ENCODE data around the gene GALNTL6.

The GALNTL6 gene

DNA sequence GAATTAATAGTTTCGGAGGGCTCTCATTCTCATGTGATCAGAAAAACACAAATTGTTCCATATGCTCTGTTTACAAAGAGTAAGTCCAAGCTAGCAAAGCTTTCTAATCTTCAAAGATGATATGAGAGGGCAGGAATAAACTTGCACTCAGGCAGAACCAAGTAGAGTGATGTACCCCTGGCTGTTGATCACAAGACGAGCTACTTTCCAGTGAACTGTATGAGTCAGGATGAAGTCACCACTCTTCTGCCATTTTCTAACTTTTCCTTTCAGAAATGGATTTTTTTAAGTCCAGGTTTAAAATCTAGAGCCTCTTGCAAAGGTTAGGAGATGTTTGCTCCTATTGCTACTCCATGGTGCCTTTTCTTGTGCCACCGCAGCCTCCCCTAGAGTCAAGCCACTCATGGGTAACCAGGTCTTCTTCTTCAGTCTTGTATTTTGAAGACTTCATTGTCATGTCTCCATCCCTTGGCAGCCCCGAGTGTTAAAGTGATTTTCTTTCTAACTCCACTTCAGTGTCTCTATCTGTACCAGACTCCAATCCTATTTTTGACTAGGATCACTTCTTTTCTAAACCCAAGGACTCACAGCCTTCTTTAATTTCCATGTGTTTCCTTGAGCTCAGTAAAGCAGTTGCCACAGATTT lies 1183.5 kb downstream of the GALNTL6 start:
- POLR2A ChIA-PET, result interaction anchor here (1.0 to 1.4 kb wide), 4 partner anchors 9 to 34 kb away, joined by 3 to 6 read pairs (median 3); no protein-coding TSS in a partner anchor
- TF ChIP-seq LEF1 (IDR thresholded peaks at IDR 0.05; ENCODE audit: borderline replicate concordance) (no peak), ELF4 (IDR thresholded peaks at IDR 0.05) (no peak), ARNT (IDR thresholded peaks at IDR 0.05) (no peak), BHLHE40 (IDR thresholded peaks at IDR 0.05; ENCODE audit: borderline replicate concordance) (no peak), FOXM1 (IDR thresholded peaks at IDR 0.05; ENCODE audit: borderline replicate concordance) (no peak), ZNF384 (IDR thresholded peaks at IDR 0.05) (no peak), CTBP1 (IDR thresholded peaks at IDR 0.05; ENCODE audit: borderline replicate concordance) (no peak), HDGF (IDR thresholded peaks at IDR 0.05; ENCODE audit: borderline replicate concordance) (no peak), NFRKB (IDR thresholded peaks at IDR 0.05) (no peak), FOXA1 (IDR thresholded peaks at IDR 0.05) (no peak)
- TF ChIP-seq, protein P1, sequence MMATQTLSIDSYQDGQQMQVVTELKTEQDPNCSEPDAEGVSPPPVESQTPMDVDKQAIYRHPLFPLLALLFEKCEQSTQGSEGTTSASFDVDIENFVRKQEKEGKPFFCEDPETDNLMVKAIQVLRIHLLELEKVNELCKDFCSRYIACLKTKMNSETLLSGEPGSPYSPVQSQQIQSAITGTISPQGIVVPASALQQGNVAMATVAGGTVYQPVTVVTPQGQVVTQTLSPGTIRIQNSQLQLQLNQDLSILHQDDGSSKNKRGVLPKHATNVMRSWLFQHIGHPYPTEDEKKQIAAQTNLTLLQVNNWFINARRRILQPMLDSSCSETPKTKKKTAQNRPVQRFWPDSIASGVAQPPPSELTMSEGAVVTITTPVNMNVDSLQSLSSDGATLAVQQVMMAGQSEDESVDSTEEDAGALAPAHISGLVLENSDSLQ (IDR thresholded peaks at IDR 0.05), result no peak
- no peak for DNase-seq (ENCODE audit: extremely low spot score)
- CTCF ChIA-PET, result interaction anchor here (0.8 to 1.3 kb wide), 2 partner anchors 22 to 305 kb away, joined by 3 read pairs; no protein-coding TSS in a partner anchor

DNA sequence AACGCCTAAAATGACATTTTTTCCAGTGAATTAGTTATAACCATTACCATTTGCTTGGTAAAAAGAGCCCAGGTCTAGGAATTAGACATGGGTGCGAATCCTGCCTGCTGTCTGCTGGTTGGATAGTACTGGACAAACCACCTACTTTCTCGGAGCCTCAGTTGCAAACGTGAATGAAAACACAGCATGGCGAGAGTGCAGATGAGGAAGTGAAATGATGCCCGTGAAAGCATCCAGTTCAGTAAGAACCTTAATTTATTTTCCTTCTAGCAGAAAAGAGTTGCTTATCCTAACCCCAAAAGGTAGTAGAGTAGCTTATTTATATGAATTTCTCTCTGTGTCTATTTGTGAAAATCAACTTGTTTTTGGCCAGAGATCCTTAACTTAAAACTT lies 1184.0 kb downstream of the GALNTL6 start:
- DNase-seq (ENCODE audit: extremely low spot score), result no peak
- ChIA-PET CTCF (interaction anchor here (0.8 kb wide), 1 partner anchor 23 kb away, joined by 3 read pairs; no protein-coding TSS in a partner anchor), POLR2A (interaction anchor here (1.0 to 1.4 kb wide), 4 partner anchors 9 to 35 kb away, joined by 3 to 6 read pairs (median 3); no protein-coding TSS in a partner anchor)
- TF ChIP-seq FOXA1 (IDR thresholded peaks at IDR 0.05), result no peak
- TF ChIP-seq, protein P1 (IDR thresholded peaks at IDR 0.05), result no peak
- TF ChIP-seq SP1 (IDR thresholded peaks at IDR 0.05), result no peak
- TF ChIP-seq HDGF (IDR thresholded peaks at IDR 0.05; ENCODE audit: borderline replicate concordance), result no peak
- TF ChIP-seq L3MBTL2 (conservative IDR thresholded peaks at IDR 0.05), result no peak

DNA sequence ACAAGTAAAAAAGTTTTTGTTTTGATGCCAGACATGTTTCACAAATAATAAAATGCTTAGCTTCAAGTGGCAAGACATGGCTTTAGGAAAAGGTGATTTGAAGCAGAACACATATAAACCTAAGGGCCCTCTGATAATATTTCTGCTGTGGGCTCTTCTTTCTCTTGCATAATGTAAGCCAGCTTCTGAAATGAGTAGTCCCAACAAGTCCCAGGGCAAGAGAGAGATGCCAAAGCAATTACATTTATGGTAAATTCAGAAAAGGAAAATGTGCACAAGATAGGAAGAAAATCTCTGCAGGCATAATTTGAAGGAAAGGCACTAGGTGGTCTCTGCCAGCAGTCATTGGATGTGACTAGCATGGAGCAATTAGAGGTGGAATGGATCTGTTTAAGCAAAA lies 1184.7 kb downstream of the GALNTL6 start:
- ChIA-PET POLR2A (no interaction called here), CTCF (no interaction called here)
- no peak for TF ChIP-seq NFRKB (IDR thresholded peaks at IDR 0.05)
- no peak for TF ChIP-seq FOXK2 (IDR thresholded peaks at IDR 0.05)
- TF ChIP-seq BHLHE40 (IDR thresholded peaks at IDR 0.05; ENCODE audit: borderline replicate concordance), result no peak
- TF ChIP-seq ZNF384 (IDR thresholded peaks at IDR 0.05), result no peak
- TF ChIP-seq FOXM1 (IDR thresholded peaks at IDR 0.05; ENCODE audit: borderline replicate concordance), result no peak
- TF ChIP-seq, protein P1 (IDR thresholded peaks at IDR 0.05), result no peak
- TF ChIP-seq SP1 (IDR thresholded peaks at IDR 0.05), result no peak
- no peak for TF ChIP-seq SUZ12 (IDR thresholded peaks at IDR 0.05)
- DNase-seq (ENCODE audit: extremely low spot score), result no peak

DNA sequence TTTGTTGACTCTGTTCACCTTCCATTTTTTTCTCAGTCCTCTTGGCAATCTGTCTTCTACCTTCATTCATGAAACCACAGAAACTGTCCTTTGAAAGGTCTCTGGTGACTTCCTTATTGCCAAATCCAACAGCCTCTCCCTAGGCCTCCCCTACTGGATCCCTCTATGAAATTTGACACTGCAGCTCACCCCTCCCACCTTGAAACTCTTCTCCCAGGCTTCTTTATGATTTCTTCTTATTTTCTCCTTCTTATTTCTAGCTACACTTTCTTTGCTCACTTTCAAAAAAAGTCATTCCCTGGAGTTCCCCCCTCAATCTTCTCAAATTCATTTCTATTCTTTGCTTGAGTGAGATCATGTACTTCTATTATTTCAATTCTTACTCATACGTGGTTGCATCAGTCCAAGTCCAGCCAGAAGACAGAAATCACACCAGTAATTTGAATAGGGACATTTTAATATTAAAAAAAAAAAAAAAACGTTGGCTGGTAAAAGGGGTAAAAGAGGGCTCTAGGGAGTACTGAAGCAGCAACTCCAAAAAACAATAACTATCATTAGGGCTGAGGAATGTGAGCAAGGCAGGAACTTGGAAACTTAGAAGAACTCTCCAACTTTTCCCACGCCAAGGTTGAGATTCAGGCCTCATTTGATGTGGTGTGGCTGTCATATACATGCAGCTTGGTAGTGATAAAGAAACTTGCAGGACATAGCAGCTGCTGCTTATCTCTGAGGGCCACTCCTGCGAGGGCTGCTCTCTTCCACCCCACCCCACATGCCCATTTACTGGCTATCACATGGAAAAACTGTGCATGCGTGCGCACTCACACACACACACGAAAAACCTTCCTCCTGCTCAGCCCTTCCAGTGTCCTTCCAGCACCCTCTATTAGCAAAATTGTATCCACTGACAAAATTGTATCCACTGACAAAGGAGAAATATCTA lies 1185.6 kb downstream of the GALNTL6 start:
- no peak for TF ChIP-seq FOXM1 (IDR thresholded peaks at IDR 0.05; ENCODE audit: borderline replicate concordance)
- TF ChIP-seq ELF4 (IDR thresholded peaks at IDR 0.05), result no peak
- TF ChIP-seq L3MBTL2 (conservative IDR thresholded peaks at IDR 0.05), result no peak
- ChIA-PET POLR2A (interaction anchor here (0.8 to 1.0 kb wide), 2 partner anchors 131 to 1147 kb away, joined by 3 read pairs; no protein-coding TSS in a partner anchor), CTCF (interaction anchor here (0.9 kb wide), 1 partner anchor 15 kb away, joined by 4 read pairs; no protein-coding TSS in a partner anchor)
- DNase-seq (ENCODE audit: extremely low spot score), result peak; percentile 39

DNA sequence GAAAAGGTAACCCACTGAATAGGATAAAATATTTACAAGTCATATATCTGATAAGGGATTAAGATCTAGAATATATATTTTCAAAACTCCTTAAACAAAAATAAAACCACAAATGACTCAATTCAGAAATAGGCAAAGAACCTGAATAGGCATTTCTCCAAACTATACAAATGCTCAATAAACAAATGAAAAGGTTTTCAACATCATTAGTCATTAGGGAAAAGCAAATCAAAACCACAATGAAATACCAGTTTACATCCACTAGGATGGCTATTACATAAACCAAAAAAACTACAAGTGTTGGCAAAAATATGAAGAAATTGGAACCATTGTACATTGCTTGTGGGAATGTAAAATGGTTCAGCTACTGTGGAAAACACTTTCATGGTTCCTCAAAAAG lies 1188.4 kb downstream of the GALNTL6 start:
- ChIA-PET CTCF (no interaction called here), POLR2A (no interaction called here)
- no peak for DNase-seq (ENCODE audit: extremely low spot score)
- no peak for TF ChIP-seq SP1 (IDR thresholded peaks at IDR 0.05)
- no peak for TF ChIP-seq CTBP1 (IDR thresholded peaks at IDR 0.05; ENCODE audit: borderline replicate concordance)
- TF ChIP-seq L3MBTL2 (conservative IDR thresholded peaks at IDR 0.05), result no peak
- no peak for TF ChIP-seq HDGF (IDR thresholded peaks at IDR 0.05; ENCODE audit: borderline replicate concordance)
- no peak for TF ChIP-seq BHLHE40 (IDR thresholded peaks at IDR 0.05; ENCODE audit: borderline replicate concordance)
- no peak for TF ChIP-seq FOXM1 (IDR thresholded peaks at IDR 0.05; ENCODE audit: borderline replicate concordance)
- TF ChIP-seq, protein P1 (IDR thresholded peaks at IDR 0.05), result no peak
- no peak for TF ChIP-seq ELF4 (IDR thresholded peaks at IDR 0.05)
- no peak for TF ChIP-seq TARDBP (IDR thresholded peaks at IDR 0.05)
- no peak for TF ChIP-seq ARNT (IDR thresholded peaks at IDR 0.05)
- TF ChIP-seq LEF1 (IDR thresholded peaks at IDR 0.05; ENCODE audit: borderline replicate concordance), result no peak
- no peak for TF ChIP-seq ZNF384 (IDR thresholded peaks at IDR 0.05)
- TF ChIP-seq FOXA1 (IDR thresholded peaks at IDR 0.05), result no peak
- no peak for TF ChIP-seq FOXK2 (IDR thresholded peaks at IDR 0.05)
